HepG2 (cell line): ENCODE measurements around the gene CFAP100. TPM values are rescaled to one million over a fixed set of nuclear protein-coding genes. Genes with fewer than 3 reads are reported as not detected.

Source experiments
- ATAC-seq: fragments of 200-7000 bp; cut with Tn5 transposase; 3 replicates; pipeline ENCODE4 v1.9.1; 2020; ENCODE audit warnings: mild to moderate bottlenecking, moderate library complexity
- BruUV-seq: library from RNA; stranded (reverse); fragments of 400-500 nt; replicated peaks from 2 replicates; lab custom pipeline; 2021; lab: Mats Ljungman, UMichigan
- CTCF ChIA-PET: fragments of 300-600 bp; formaldehyde crosslinking; extraction: SDS; loops from one replicate; lab custom pipeline; 2021; ENCODE audit warnings: low total read pairs, inconsistent platforms, low intra/inter-chr PET ratio; lab: Yijun Ruan, JAX
- POLR2A ChIA-PET: fragments of 350-600 bp; sonication (Branson Sonifier 250); formaldehyde crosslinking; loops from one replicate; lab custom pipeline; 2020; ENCODE audit warnings: antibody characterized with exemption, inconsistent platforms; lab: Yijun Ruan, JAX
- DNase-seq: peaks from one replicate; pipeline ENCODE4 v3.0.0-alpha.2; 2015; ENCODE audit warnings: low spot score
- FAIRE-seq: peaks from 3 replicates; lab custom pipeline; 2011; peaks lifted over from hg19 to GRCh38; lab: Jason Lieb, UNC
- H2AFZ ChIP-seq: one replicate; pipeline ENCODE4 v1.6.1; 2011; ENCODE audit warnings: low read length, inconsistent platforms
- H3K27ac ChIP-seq: fragments of 300-600 bp; 3 replicates; pipeline ENCODE4 v1.8.0; 2011; ENCODE audit warnings: mixed run types, mild to moderate bottlenecking, mixed read lengths, low read length, inconsistent platforms; ENCODE audit not compliant: insufficient read depth; ENCODE audit errors: extremely low read length
- H3K27me3 ChIP-seq, 2 experiments: fragments of 200-600 bp in 1 of 2; 2 replicates in 1 of 2; 3 replicates in 1 of 2; pipeline versions ENCODE4 v1.6.0 to v1.8.0; 2011; ENCODE audit warnings: low read length in 2 of 2, mild to moderate bottlenecking in 2 of 2, moderate library complexity in 2 of 2, inconsistent platforms in 1 of 2; ENCODE audit not compliant: insufficient read depth in 2 of 2, control insufficient read depth in 1 of 2
- H3K36me3 ChIP-seq, 2 experiments: fragments of 200-600 bp in 1 of 2; replicated peaks in 1 of 2; 2 replicates in 1 of 2; 3 replicates in 1 of 2; pipeline versions ENCODE4 v1.5.1 to v1.8.0; 2011; ENCODE audit warnings: low read length in 2 of 2, inconsistent platforms in 1 of 2; ENCODE audit not compliant: insufficient read depth in 2 of 2, control insufficient read depth in 1 of 2
- H3K4me1 ChIP-seq: 2 replicates; pipeline ENCODE4 v1.5.1; 2012; ENCODE audit warnings: low read length, inconsistent platforms; ENCODE audit not compliant: insufficient read depth
- H3K4me2 ChIP-seq: 2 replicates; pipeline ENCODE4 v1.6.0; 2011; ENCODE audit warnings: low read depth, low read length, inconsistent platforms
- H3K4me3 ChIP-seq, 3 experiments: fragments of 200-600 bp in 1 of 3; sonication (generic), shearing (Covaris generic) in 1 of 3; replicated peaks in 1 of 3; 2 replicates each; pipeline ENCODE4 v1.5.1; 2011 to 2016; ENCODE audit warnings: low read length in 3 of 3, inconsistent platforms in 2 of 3, low read depth in 2 of 3, mild to moderate bottlenecking in 2 of 3, control low read depth in 1 of 3, mixed read lengths in 1 of 3; ENCODE audit not compliant: insufficient read depth in 1 of 3
- H3K79me2 ChIP-seq: one replicate; pipeline ENCODE4 v1.6.1; 2011; ENCODE audit warnings: low read length, inconsistent platforms; ENCODE audit not compliant: insufficient read depth
- H3K9ac ChIP-seq: 2 replicates; pipeline ENCODE4 v1.6.0; 2011; ENCODE audit warnings: mild to moderate bottlenecking, low read depth, low read length, inconsistent platforms; ENCODE audit not compliant: insufficient read depth
- H3K9me3 ChIP-seq: 2 replicates; pipeline ENCODE4 v1.5.1; 2012; ENCODE audit warnings: mild to moderate bottlenecking, low read length
- H4K20me1 ChIP-seq: 2 replicates; pipeline ENCODE4 v1.6.0; 2011; ENCODE audit warnings: inconsistent platforms, mild to moderate bottlenecking, low read length, moderate library complexity; ENCODE audit not compliant: insufficient read depth
- MAFK ChIP-seq, 2 experiments: IDR thresholded peaks in 1 of 2; conservative IDR thresholded peaks in 1 of 2; 2 replicates each; pipeline ENCODE4 v1.6.1; 2011; ENCODE audit warnings: improper control_type of control experiment in 2 of 2, low read length in 2 of 2
- RARG ChIP-seq: sonication (generic); formaldehyde crosslinking; IDR thresholded peaks from 2 replicates; pipeline ENCODE4 v1.4.0; 2020; ENCODE audit warnings: low read depth, mild to moderate bottlenecking, missing genetic modification reagents
- ZNF639 ChIP-seq: conservative IDR thresholded peaks from 2 replicates; pipeline ENCODE4 v1.6.1; 2018; ENCODE audit warnings: missing genetic modification reagents
- WGBS: methylation state at CpG from one replicate; pipeline ENCODE4 v1.1.6; 2017; ENCODE audit warnings: low lambda C conversion rate; 5-methylcytosine and 5-hydroxymethylcytosine counted together
- in situ Hi-C: cut with HindIII; loops from 2 replicates; pipeline ENCODE4 v1.10.0; 2017; ENCODE audit warnings: low pct_unique_long_range_greater_than_20kb; ENCODE audit not compliant: extremely low pct_ligation_motif_present
- intact Hi-C: fragments of 100-400 bp; cut with micrococcal nuclease; formaldehyde crosslinking; loops from one replicate; pipeline ENCODE4 v1.10.0; 2022; ENCODE audit not compliant: unreplicated experiment
- polyA plus RNA-seq, 8 experiments: library from polyadenylated mRNA; depleted of rRNA in 3 of 8; stranded (reverse) in 7 of 8; unstranded in 1 of 8; fragments of >200 nt; fragmentation: Illumina TruSeq in 4 of 8; extraction: Trizol in 4 of 8; gene quantifications; 2 replicates each; pipeline versions ENCODE4 v1.2.1 to v1.2.3, GENCODE V29; 2011 to 2016; ENCODE audit warnings: low read depth in 4 of 8, missing spikeins in 1 of 8, mixed read lengths in 1 of 8; ENCODE audit not compliant: insufficient read depth in 1 of 8
- total RNA-seq, 5 experiments: library from RNA; depleted of rRNA; stranded (reverse); fragments of >200 nt; fragmentation: Illumina TruSeq; extraction: Trizol; gene quantifications; 2 replicates each; pipeline ENCODE4 v1.2.3, GENCODE V29; 2016; ENCODE audit warnings: low read depth in 1 of 5

Gene CFAP100
- total and polyA plus RNA-seq, 2 of the 13 experiments (the other 11 are each of a cell fraction or from before 2014, with no cell fraction given) = 0.32 TPM; not detected in 1

- Histone ChIP-seq H3K4me1 (no peaks in the 10 kb centered on the region), H3K27me3 (no peaks in the 10 kb centered on the region), H3K36me3 (peaks cover 12 to 48% of the 10 kb centered on the region in 2 experiments; a peak in 4 of 5 replicates), H3K9me3 (no peaks in the 10 kb centered on the region), H2AFZ (no peak overlapping the region), H4K20me1 (no peaks in the 10 kb centered on the region), H3K27ac (no peak overlapping the region), H3K79me2 (no peaks in the 10 kb centered on the region), H3K4me3 (no peak overlapping the region), H3K9ac (no peak overlapping the region), H3K4me2 (no peak overlapping the region)
- in situ Hi-C loops = no loop called here
- ATAC-seq = no peak
- no TSS peak for BruUV-seq
- ChIA-PET CTCF (no interaction called here), POLR2A (no interaction called here)
- TF ChIP-seq MAFK (conservative IDR thresholded peaks at IDR 0.05 in 1 of 2, IDR thresholded peaks at IDR 0.05 in 1 of 2; ENCODE audit: low read length in 2 of 2) (0 out of 4 replicates have a peak, but pooled peaks of 1 of the 2 experiments have one; percentile 14), RARG (CRISPR knock-in tag) (no peak)
- WGBS = 95% methylated on average over 10 of the region's 10 CpGs
- intact Hi-C loops = no loop called here
- DNase-seq = no peak
- FAIRE-seq = no peak
Observed at GRCh38 chr3:126438746-126439145, 44.0 kb downstream of the CFAP100 start.

- no peak overlapping the region for H3K4me2 ChIP-seq
- ChIA-PET POLR2A (no interaction called here), CTCF (no interaction called here)
- no peaks in the 10 kb centered on the region for H3K9me3 ChIP-seq
- no peak overlapping the region for H3K9ac ChIP-seq
- no peak for TF ChIP-seq ZNF639 (CRISPR knock-in tag)
- H2AFZ ChIP-seq = no peak overlapping the region
- peaks cover 12 to 48% of the 10 kb centered on the region in 2 experiments; a peak in 4 of 5 replicates for H3K36me3 ChIP-seq
- H3K79me2 ChIP-seq = no peaks in the 10 kb centered on the region
- no peak for FAIRE-seq
- no peak overlapping the region for H3K27ac ChIP-seq
- WGBS = 98% methylated on average over 12 of the region's 15 CpGs
- no peak overlapping the region for H3K4me3 ChIP-seq
- DNase-seq = no peak
- BruUV-seq = no TSS peak
- H3K4me1 ChIP-seq = no peaks in the 10 kb centered on the region
- ATAC-seq = no peak
- no peaks in the 10 kb centered on the region for H4K20me1 ChIP-seq
- in situ Hi-C loops = no loop called here
- intact Hi-C loops = no loop called here
- no peaks in the 10 kb centered on the region for H3K27me3 ChIP-seq
Observed at GRCh38 chr3:126439346-126439967, 44.7 kb downstream of the CFAP100 start.
